ENCODE results near the gene FIBCD1. TPM values are rescaled to one million over a fixed set of nuclear protein-coding genes. Genes with fewer than 3 reads are reported as not detected.

The FIBCD1 gene
- total and polyA plus RNA-seq, 8 donors = 0.64 to 11.4 (median 1.6) TPM

GRCh38 chr9:130899051-130899748, 39.8 kb downstream of the FIBCD1 start:
- no peak for ATAC-seq
- intact Hi-C loops (cut with DNase I) = no loop called here
- Histone ChIP-seq H3K4me3 (no peak overlapping the region), H3K27ac (no peak overlapping the region), H3K27me3 (peaks cover 0 to 80% of the 10 kb centered on the region in 2 donors), H3K9me3 (no peaks in the 10 kb centered on the region), H3K4me1 (no peaks in the 10 kb centered on the region), H3K36me3 (no peaks in the 10 kb centered on the region)
- peak in 1 of 4 donors; percentile 66 for DNase-seq
- no peak for TF ChIP-seq CTCF (IDR thresholded peaks at IDR 0.05)

- TF ChIP-seq CTCF (IDR thresholded peaks at IDR 0.05) = no peak
- Histone ChIP-seq H3K4me1 (peaks cover 0 to 5% of the 10 kb centered on the region in 2 donors), H3K4me3 (no peak overlapping the region), H3K9me3 (no peaks in the 10 kb centered on the region), H3K36me3 (no peaks in the 10 kb centered on the region), H3K27me3 (peaks cover 0 to 74% of the 10 kb centered on the region in 2 donors), H3K27ac (no peak overlapping the region)
- DNase-seq (no peak), ATAC-seq (no peak)
- intact Hi-C loops (cut with DNase I) = no loop called here
Measured at GRCh38 chr9:130898552-130898852, 40.5 kb downstream of the FIBCD1 start.

DNA sequence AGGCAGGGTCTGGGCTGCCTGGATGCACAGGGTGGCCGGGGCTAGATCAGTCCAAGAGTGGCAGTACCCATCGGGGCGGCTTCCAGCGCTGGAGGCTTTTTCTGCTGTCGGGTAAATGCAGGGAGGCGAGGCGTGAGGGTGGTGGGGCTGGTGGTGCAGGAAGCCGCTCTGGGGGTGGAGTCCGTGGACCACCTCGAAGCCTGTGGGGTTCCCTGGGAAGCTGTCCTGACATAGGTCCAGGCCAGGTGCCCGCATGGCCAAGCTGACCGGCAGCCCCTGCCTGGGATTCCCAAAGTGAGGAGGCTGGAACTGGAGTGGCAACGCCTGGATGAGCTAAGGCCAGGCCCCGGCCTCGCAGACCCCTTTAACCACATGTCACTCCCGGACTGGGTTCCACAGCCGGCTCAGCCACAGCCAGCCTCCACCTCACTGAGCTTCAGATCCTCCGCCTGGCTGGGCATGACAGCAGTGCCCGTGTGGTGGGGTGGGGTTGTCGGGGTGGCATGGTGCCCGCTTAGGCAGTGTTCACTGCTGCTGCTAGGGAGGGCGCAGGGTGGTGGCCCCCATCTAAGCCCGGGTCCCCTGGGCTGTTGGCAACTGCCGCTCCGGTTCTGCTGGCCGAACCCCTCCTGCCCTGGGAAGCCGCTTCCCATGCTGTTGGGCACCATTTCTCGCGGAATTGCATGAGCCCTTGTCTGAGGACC, 41.0 kb downstream of the FIBCD1 start:
- Histone ChIP-seq H3K4me3 (no peak overlapping the region), H3K9me3 (no peaks in the 10 kb centered on the region), H3K27me3 (peaks cover 0 to 68% of the 10 kb centered on the region in 2 donors), H3K4me1 (peaks cover 0 to 6% of the 10 kb centered on the region in 2 donors), H3K36me3 (no peaks in the 10 kb centered on the region), H3K27ac (no peak overlapping the region)
- ATAC-seq (no peak), DNase-seq (peak in 1 of 4 donors; percentile 75)
- intact Hi-C loops (cut with DNase I) = no loop called here
- TF ChIP-seq CTCF (IDR thresholded peaks at IDR 0.05) = no peak

GRCh38 chr9:130897105-130897751, 41.8 kb downstream of the FIBCD1 start:
- Histone ChIP-seq H3K36me3 (peaks cover 0 to 5% of the 10 kb centered on the region in 2 donors), H3K4me3 (no peak overlapping the region), H3K27ac (no peak overlapping the region), H3K9me3 (no peaks in the 10 kb centered on the region), H3K27me3 (peaks cover 0 to 61% of the 10 kb centered on the region in 2 donors), H3K4me1 (peaks cover 0 to 6% of the 10 kb centered on the region in 2 donors)
- ATAC-seq (no peak), DNase-seq (peak in 1 of 4 donors; percentile 72)
- intact Hi-C loops (cut with DNase I) = no loop called here
- no peak for TF ChIP-seq CTCF (IDR thresholded peaks at IDR 0.05)
